ENCODE results near the gene MTFR1L.

The MTFR1L gene

DNA sequence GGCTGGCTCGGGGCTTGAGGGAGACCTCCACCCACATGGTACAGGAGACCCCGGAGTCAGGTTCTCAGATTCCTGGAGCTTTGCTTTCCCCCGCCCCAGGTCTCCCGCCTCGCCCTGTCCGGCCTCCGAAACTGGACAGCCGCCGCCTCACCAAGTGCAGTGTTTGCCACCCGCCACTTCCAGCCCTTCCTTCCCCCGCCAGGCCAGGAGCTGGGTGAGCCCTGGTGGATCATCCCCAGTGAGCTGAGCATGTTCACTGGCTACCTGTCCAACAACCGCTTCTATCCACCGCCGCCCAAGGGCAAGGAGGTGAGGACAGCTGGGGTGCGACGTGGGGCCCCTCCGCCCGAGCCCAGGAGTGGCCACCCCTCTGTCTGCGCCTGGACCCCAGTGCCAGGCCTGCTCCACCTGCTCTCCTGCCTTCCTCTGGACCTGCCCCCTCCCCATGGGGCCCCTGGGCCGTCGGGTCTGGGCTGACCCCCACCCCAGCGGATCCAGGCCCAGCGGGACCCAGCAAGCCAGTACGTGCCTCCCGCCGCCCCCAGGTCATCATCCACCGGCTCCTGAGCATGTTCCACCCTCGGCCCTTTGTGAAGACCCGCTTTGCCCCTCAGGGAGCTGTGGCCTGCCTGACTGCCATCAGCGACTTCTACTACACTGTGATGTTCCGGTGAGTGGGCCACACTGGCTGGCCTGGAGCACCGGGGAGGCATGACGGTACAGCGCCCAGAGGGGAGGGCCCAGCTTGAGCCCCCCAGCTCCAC lies 11.1 kb upstream of the MTFR1L start:
- no peak for DNase-seq

DNA sequence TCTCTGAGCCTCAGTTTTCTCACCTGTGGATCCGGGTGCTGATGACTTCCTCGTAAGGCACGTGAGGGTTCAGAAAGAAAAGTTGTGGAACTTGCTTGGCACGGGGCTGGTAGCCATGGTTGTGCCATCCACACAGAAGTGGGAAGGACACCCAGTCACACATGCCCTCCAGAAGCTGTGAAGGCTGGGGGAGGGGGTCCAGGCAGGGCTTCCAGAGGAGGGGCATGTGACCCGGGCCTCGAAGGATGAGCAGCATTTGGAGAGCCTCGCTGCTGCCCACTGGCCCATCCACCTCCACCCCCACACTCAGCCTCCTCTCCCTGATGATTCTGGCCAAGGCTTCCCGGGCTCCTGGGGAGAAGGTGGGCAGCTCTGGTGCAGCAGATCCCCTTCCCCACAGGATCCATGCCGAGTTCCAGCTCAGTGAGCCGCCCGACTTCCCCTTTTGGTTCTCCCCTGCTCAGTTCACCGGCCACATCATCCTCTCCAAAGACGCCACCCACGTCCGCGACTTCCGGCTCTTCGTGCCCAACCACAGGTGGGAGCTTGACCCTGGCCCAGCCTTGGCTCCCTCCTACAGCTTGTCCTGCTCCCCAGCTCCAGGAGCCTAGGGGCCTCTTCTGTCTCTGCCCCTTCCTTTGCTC lies 10.3 kb upstream of the MTFR1L start:
- no peak for DNase-seq

GRCh38 chr1:25809929-25810328 lies 9.8 kb upstream of the MTFR1L start:
- no peak for DNase-seq

DNA sequence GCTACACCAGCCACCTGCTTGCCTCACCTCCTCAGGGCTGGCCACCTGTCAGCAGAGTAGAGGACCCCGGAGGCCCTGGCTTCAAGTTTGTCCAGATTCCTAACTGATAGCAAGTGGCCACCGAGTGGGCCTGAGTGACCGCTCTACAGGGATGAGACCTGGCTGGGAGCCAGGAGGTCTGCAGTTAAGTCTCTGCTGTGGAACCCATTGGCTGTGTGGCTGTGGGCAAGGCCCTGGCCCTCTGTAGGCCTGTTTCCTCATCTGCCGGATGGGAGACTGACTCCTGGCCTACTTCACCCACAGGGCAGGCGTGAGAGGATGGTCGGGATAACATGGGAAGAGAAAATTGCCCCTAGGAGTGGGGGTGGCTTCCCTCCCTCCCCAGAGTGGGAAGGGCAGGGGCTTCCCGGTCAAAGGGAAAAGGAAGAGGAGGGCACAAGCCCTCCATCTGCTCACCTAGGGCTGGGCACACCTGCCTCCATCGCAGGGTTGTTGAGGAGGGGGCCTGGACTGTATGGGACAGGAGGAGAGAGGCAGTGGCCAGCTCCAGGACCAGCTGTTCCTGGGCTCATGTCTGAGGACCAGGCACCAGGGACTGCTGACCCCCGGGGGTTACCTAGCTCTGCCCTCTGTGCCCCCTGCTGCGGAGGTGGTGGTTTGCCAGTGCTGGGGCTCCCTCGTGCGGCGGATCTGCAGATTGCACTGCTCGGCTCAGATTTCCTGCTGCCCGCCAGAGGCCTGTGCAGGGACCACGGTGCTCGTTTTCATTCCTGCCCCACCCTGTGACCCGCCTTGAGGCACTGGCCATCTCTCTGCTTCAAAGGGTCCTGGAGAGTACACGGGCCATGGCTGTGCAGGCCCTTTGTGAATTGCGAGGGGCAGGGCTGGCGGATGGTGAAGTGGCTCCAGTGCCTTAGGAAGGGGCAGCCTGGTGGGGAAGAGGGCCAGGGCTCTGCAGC lies 9.1 kb upstream of the MTFR1L start:
- DNase-seq, result no peak

DNA sequence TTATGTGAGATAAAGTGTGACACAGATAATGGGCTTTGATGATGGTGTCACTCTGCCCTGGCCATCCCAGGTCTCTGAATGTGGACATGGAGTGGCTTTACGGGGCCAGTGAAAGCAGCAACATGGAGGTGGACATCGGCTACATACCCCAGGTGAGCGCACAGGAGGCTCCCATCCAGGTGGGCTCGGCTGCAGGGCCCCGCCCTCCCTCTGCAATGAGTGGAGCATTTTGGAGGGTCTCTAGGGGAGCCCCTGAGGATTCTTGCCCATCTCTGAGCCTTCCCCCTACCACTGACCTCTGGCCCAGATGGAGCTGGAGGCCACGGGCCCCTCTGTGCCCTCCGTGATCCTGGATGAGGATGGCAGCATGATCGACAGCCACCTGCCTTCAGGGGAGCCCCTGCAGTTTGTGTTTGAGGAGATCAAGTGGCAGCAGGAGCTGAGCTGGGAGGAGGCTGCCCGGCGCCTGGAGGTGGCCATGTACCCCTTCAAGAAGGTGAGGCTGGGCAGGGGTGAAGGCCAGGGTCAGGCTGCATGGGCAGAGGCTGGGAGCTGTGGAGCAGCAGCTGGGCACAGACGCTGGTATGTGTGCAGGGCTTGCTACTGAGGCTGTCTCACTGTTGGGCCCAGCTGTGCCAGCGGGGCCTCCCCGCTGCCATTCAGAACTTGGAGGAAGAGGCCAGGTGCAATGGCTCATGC lies 8.2 kb upstream of the MTFR1L start:
- DNase-seq, result no peak

DNA sequence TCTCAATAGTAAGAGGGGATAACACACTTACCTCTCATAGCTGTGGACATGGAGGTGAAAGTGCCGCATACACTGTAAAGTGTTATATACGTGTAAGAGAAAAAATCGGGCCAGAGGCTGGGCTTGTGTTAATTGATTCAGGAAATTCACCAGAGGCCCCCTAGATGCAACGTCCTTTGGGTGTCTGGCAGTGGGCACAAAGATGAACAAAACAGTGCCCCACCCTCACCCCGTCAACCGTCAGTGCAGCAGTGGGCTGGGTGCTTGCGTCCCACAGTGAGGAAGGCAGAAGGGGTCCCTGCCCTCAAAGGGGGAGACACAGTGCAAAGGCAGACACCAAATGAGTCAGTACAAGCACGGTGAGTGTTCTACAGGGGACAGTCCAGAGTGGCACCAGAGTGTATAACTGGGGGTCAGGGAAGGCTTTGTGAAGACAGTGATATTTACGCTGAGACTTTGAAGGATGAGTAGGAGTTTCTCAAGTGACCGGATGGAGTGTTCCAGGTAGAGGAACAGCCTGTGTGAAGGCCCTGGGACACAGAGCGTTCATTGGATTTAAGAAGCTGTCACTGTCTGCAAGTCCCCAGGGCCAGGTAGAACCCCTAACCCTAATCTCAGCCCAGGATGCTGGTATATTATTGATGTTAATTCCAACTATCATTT lies 6.6 kb upstream of the MTFR1L start:
- no peak for DNase-seq

DNA sequence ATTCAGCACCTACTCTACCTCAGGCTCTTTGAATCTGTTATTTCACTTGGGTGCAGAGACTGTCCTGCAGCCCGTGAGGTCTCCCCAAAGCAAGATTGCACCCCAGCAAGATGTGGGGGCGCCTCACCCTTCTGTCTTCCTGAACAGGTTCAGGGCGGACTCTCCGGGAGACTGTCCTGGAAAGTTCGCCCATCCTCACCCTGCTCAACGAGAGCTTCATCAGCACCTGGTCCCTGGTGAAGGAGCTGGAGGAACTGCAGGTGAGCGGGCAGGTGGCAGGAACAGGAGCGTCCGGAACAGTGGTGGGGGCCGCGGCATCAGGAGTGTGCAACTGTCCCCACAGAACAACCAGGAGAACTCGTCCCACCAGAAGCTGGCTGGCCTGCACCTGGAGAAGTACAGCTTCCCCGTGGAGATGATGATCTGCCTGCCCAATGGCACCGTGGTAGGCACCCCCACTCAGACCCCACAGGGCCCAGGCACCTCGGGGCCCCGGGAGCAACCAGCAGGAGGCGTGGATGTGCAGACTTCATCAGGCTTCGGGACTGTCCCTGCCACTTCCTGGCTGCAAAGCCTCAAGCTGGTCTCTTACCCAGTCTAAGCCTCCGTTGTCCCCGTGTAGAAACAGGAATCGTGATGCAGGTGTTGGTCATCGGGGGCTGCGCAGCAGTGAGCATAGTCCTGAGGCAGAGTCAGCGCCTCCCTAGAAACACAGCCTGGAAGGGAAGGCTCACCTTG lies 5.9 kb upstream of the MTFR1L start:
- no peak for DNase-seq

GRCh38 chr1:25814549-25815087 lies 5.1 kb upstream of the MTFR1L start:
- DNase-seq, result no peak

GRCh38 chr1:25815208-25816111 lies 4.3 kb upstream of the MTFR1L start:
- DNase-seq, result no peak

DNA sequence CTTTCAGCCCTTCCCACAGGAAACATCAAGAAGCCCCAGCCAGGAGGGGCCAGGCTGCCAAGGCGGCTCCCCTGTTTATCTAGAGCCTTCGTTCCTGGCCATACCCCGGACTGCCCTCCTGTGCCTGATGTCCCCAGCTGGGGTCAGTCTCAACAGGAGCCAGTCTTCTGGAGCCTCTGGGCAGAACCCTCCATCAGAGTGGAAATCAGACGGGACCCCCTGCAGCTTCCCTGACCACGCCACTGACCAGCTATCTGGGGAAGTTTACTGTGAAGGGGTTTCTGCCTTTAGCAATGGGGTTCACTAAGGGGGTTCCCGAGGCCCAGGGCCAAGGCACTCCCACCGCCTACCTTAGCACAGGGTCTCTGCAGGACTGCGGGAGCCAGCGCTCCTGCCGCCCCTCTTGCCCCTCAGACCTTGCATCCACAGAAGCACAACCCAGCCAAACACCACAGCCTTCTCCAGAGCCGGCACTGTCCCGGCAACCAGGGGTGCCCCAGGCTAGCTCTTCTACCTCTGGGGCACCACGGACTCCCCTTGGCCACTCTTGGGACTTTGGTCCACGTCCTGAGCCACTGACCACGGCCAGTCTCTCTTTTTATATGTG lies 3.5 kb upstream of the MTFR1L start:
- no peak for DNase-seq

GRCh38 chr1:25817840-25818501 lies 1.8 kb upstream of the MTFR1L start:
- no peak for DNase-seq

DNA sequence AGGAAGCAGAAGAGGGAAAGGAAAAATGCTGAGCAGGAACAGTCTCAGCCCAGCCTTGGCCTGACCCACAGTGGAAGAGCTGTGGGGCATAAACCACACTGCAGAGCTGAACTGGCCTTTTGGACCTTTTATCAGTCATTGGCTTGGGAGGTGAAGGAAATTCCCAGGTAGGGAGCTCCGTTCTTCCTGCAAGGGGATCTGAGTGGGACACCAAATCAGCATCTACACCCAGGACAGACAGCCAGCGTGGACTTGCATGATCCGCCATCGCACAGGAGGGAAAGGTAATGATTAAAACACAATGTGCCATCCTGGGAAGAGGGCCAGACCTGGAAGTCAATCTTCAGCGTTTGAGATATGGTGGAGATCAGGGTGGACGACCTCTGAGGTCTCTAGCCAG lies 1.2 kb upstream of the MTFR1L start:
- DNase-seq, result no peak

DNA sequence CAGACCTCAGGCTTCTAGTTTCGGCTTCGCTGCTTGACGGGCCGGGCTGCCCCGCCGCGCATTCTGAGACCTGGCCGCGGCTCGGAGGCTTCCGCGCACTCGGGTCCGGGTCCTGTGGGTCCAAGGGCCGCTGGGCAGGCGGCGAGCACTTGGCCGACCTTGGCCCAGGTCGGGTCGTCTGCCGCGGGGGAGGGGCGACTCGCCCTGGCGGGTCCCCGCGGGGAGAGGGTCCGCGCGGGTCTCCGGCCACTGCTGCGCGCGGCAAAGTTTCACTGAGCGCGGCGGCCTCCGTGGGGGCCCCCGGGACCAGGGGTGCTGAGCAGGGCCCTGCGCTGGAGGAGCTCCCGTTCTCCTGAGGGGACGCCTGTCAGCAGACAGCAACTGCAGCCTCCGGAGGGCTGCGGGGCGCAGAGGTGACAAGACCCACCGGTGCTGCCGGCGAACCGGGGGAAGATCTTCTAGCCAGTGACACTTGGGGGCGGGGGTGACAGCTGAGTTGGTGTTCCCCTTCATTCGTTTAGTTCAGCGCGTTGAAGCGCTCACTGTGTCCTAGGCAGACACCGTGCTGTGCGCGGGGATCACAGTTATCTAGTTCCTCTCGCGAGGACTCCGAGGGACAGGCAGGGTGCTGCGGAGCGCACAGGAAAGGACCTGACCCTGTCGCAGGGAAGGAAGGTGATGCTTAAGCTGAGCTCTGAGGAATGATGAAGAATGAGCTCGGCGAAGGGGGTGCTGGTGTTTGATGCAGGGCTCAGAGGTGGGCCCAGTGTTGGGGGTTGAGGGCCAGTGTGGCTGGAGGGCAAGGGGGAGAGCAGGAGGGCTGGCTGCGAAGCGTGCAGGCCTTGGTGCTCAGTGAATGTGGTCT lies 725 bp downstream of the MTFR1L start:
- DNase-seq, result no peak

DNA sequence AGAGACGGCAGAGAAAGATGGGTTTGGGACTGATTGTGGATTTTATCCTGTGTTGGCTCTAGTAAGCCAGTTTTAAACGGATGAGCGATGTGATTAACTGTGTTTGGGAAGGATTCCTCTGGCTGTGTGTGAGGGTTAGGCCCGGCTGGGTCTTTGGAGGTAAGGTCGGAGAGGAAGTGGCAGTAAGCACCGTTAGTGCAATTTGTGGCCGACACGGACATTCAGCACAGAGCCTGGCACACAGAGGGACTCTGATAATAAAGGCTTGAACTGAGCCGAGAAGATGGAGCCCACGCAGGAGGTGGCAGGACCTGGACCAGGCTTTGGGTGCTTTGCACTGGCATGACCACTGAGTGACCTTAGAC lies 1.3 kb downstream of the MTFR1L start:
- DNase-seq, result no peak

GRCh38 chr1:25821630-25822091 lies 1.9 kb downstream of the MTFR1L start:
- no peak for DNase-seq

DNA sequence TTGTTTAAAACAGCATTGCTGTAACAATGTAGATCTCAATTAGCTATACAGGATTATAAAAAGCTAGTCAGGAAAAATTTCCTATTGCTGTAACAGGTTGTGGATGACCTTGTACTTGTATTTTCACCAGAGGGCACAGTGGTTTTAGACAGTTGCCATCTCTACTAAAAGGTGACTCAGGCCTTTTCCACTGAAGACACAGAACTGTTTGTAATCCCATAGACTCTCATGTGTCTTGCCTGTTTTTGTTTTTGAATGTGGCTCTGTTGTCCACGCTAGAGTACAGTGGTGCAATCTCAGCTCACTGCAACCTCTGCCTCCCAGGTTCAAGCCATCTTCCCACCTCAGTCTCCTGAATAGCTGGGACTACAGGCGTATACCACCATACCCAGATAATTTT lies 5.9 kb downstream of the MTFR1L start:
- no peak for DNase-seq

GRCh38 chr1:25826571-25826970 lies 6.8 kb downstream of the MTFR1L start:
- DNase-seq, result no peak

GRCh38 chr1:25828491-25828890 lies 8.7 kb downstream of the MTFR1L start:
- no peak for DNase-seq
